Measurements from ENCODE around the gene SNN.

SNN gene

GRCh38 chr16:11637320-11637719, 30.9 kb upstream of the SNN start:
- no peaks in the 10 kb centered on the region for H3K79me2 ChIP-seq (ENCODE audit: insufficient read depth, low read length)
- no peaks in the 10 kb centered on the region for H3K9me3 ChIP-seq (ENCODE audit: insufficient read depth, low read depth, low read length)
- H2AFZ ChIP-seq (ENCODE audit: low read length): no peak overlapping the region
- H3K27me3 ChIP-seq (ENCODE audit: insufficient read depth, low read length, poor library complexity, severe bottlenecking): no peaks in the 10 kb centered on the region
- H3F3A ChIP-seq (ENCODE audit: low read depth): no peaks in the 10 kb centered on the region
- H3K4me3 ChIP-seq (ENCODE audit: low read length, poor library complexity, severe bottlenecking): no peak overlapping the region
- no peaks in the 10 kb centered on the region for H3K9me2 ChIP-seq (replicated peaks; ENCODE audit: low read depth, low read length)
- no peaks in the 10 kb centered on the region for H4K20me1 ChIP-seq (ENCODE audit: insufficient read depth, low read length, poor library complexity, severe bottlenecking)
- no peak overlapping the region for H3K9ac ChIP-seq (ENCODE audit: low read depth, low read length, poor library complexity, severe bottlenecking)
- no peak overlapping the region for H3K4me2 ChIP-seq (ENCODE audit: low read depth, low read length, poor library complexity, severe bottlenecking)
- no peaks in the 10 kb centered on the region for H3K36me3 ChIP-seq (ENCODE audit: insufficient read depth, low read length)
- TF ChIP-seq EZH2phosphoT487 (IDR thresholded peaks at IDR 0.05; ENCODE audit: borderline replicate concordance): no peak
- TF ChIP-seq, protein P1, sequence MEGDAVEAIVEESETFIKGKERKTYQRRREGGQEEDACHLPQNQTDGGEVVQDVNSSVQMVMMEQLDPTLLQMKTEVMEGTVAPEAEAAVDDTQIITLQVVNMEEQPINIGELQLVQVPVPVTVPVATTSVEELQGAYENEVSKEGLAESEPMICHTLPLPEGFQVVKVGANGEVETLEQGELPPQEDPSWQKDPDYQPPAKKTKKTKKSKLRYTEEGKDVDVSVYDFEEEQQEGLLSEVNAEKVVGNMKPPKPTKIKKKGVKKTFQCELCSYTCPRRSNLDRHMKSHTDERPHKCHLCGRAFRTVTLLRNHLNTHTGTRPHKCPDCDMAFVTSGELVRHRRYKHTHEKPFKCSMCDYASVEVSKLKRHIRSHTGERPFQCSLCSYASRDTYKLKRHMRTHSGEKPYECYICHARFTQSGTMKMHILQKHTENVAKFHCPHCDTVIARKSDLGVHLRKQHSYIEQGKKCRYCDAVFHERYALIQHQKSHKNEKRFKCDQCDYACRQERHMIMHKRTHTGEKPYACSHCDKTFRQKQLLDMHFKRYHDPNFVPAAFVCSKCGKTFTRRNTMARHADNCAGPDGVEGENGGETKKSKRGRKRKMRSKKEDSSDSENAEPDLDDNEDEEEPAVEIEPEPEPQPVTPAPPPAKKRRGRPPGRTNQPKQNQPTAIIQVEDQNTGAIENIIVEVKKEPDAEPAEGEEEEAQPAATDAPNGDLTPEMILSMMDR (conservative IDR thresholded peaks at IDR 0.05; ENCODE audit: low read length): no peak
- H3K4me1 ChIP-seq (ENCODE audit: insufficient read depth, low read length, poor library complexity, severe bottlenecking): no peaks in the 10 kb centered on the region

DNA sequence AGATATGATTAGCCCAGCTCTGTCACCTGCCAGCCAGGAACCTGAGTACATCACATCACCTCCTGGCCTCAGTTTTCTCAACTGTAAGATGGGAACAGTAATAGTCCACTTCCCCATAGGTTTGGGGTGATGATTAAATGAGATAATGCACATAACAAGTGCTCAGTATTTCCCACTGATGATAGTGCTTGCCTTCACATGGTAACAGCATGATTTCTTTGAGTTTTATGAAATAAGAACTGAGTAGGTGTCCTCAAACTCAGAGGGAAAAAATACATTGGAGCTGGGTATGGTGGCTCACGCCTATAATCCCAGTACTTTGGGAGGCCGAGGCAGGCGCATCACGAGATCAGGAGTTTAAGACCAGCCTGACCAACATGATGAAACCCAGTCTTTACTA, 30.1 kb upstream of the SNN start:
- no peak overlapping the region for H3K4me2 ChIP-seq (ENCODE audit: low read depth, low read length, poor library complexity, severe bottlenecking)
- H3K27me3 ChIP-seq (ENCODE audit: insufficient read depth, low read length, poor library complexity, severe bottlenecking): no peaks in the 10 kb centered on the region
- H3K9me2 ChIP-seq (replicated peaks; ENCODE audit: low read depth, low read length): no peaks in the 10 kb centered on the region
- TF ChIP-seq EZH2phosphoT487 (IDR thresholded peaks at IDR 0.05; ENCODE audit: borderline replicate concordance): no peak
- TF ChIP-seq, protein P1 (conservative IDR thresholded peaks at IDR 0.05; ENCODE audit: low read length): no peak
- H2AFZ ChIP-seq (ENCODE audit: low read length): no peak overlapping the region
- H3K9ac ChIP-seq (ENCODE audit: low read depth, low read length, poor library complexity, severe bottlenecking): no peak overlapping the region
- H3K4me3 ChIP-seq (ENCODE audit: low read length, poor library complexity, severe bottlenecking): no peak overlapping the region
- no peaks in the 10 kb centered on the region for H3K9me3 ChIP-seq (ENCODE audit: insufficient read depth, low read depth, low read length)
- no peaks in the 10 kb centered on the region for H3F3A ChIP-seq (ENCODE audit: low read depth)
- H3K79me2 ChIP-seq (ENCODE audit: insufficient read depth, low read length): no peaks in the 10 kb centered on the region
- no peaks in the 10 kb centered on the region for H3K4me1 ChIP-seq (ENCODE audit: insufficient read depth, low read length, poor library complexity, severe bottlenecking)
- no peaks in the 10 kb centered on the region for H3K36me3 ChIP-seq (ENCODE audit: insufficient read depth, low read length)
- H4K20me1 ChIP-seq (ENCODE audit: insufficient read depth, low read length, poor library complexity, severe bottlenecking): no peaks in the 10 kb centered on the region

DNA sequence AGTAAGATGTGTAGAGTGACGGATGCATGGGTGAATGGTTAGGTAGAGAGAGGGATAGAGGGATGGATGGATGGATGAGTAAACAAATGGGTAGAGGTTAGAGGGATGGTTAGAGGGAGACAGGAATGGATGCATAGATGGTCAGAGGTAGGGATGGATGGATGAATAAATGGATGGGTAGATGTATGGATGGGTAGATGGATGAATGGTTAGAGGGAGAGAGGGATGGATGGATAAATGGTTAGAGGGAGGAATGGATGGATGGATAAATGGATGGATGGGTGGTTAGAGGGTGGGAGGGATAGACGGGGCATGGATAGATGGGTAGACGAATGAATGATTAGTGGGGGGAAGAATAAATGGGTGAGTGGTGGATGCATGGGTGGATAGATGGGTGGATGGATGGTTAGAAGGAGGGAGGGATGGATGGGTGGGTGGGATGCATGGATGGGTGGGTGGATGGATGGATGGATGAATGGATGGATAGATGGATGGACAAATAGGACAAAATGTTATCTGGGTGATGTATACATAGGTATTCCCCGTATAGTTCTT, 29.2 kb upstream of the SNN start:
- Histone ChIP-seq H3K9ac (ENCODE audit: low read depth, low read length, poor library complexity, severe bottlenecking) (no peak overlapping the region), H3K9me2 (replicated peaks; ENCODE audit: low read depth, low read length) (no peaks in the 10 kb centered on the region), H3K36me3 (ENCODE audit: insufficient read depth, low read length) (no peaks in the 10 kb centered on the region), H3F3A (ENCODE audit: low read depth) (no peaks in the 10 kb centered on the region), H3K27me3 (ENCODE audit: insufficient read depth, low read length, poor library complexity, severe bottlenecking) (no peaks in the 10 kb centered on the region), H4K20me1 (ENCODE audit: insufficient read depth, low read length, poor library complexity, severe bottlenecking) (no peaks in the 10 kb centered on the region), H3K4me1 (ENCODE audit: insufficient read depth, low read length, poor library complexity, severe bottlenecking) (no peaks in the 10 kb centered on the region), H3K4me2 (ENCODE audit: low read depth, low read length, poor library complexity, severe bottlenecking) (no peak overlapping the region), H2AFZ (ENCODE audit: low read length) (no peak overlapping the region), H3K79me2 (ENCODE audit: insufficient read depth, low read length) (no peaks in the 10 kb centered on the region), H3K4me3 (ENCODE audit: low read length, poor library complexity, severe bottlenecking) (no peak overlapping the region), H3K9me3 (ENCODE audit: insufficient read depth, low read depth, low read length) (no peaks in the 10 kb centered on the region)
- no peak for TF ChIP-seq EZH2phosphoT487 (IDR thresholded peaks at IDR 0.05; ENCODE audit: borderline replicate concordance)
- TF ChIP-seq, protein P1 (conservative IDR thresholded peaks at IDR 0.05; ENCODE audit: low read length): no peak
